HepG2 (cell line): Measurements from ENCODE around the gene EIF2AK2. TPM values are rescaled to one million over a fixed set of nuclear protein-coding genes. Genes with fewer than 3 reads are reported as not detected.

Experiments used
- ATAC-seq: fragments of 200-7000 bp; cut with Tn5 transposase; 3 replicates; pipeline ENCODE4 v1.9.1; 2020; ENCODE audit warnings: mild to moderate bottlenecking, moderate library complexity
- BruUV-seq: library from RNA; stranded (reverse); fragments of 400-500 nt; replicated peaks from 2 replicates; lab custom pipeline; 2021; lab: Mats Ljungman, UMichigan
- CTCF ChIA-PET: fragments of 300-600 bp; formaldehyde crosslinking; extraction: SDS; loops from one replicate; lab custom pipeline; 2021; ENCODE audit warnings: low total read pairs, inconsistent platforms, low intra/inter-chr PET ratio; lab: Yijun Ruan, JAX
- POLR2A ChIA-PET: fragments of 350-600 bp; sonication (Branson Sonifier 250); formaldehyde crosslinking; loops from one replicate; lab custom pipeline; 2020; ENCODE audit warnings: antibody characterized with exemption, inconsistent platforms; lab: Yijun Ruan, JAX
- DNase-seq: peaks from one replicate; pipeline ENCODE4 v3.0.0-alpha.2; 2015; ENCODE audit warnings: low spot score
- FAIRE-seq: peaks from 3 replicates; lab custom pipeline; 2011; peaks lifted over from hg19 to GRCh38; lab: Jason Lieb, UNC
- H2AFZ ChIP-seq: one replicate; pipeline ENCODE4 v1.6.1; 2011; ENCODE audit warnings: low read length, inconsistent platforms
- H3K27ac ChIP-seq: fragments of 300-600 bp; 3 replicates; pipeline ENCODE4 v1.8.0; 2011; ENCODE audit warnings: mixed run types, mild to moderate bottlenecking, mixed read lengths, low read length, inconsistent platforms; ENCODE audit not compliant: insufficient read depth; ENCODE audit errors: extremely low read length
- H3K27me3 ChIP-seq, 2 experiments: fragments of 200-600 bp in 1 of 2; 2 replicates in 1 of 2; 3 replicates in 1 of 2; pipeline versions ENCODE4 v1.6.0 to v1.8.0; 2011; ENCODE audit warnings: low read length in 2 of 2, mild to moderate bottlenecking in 2 of 2, moderate library complexity in 2 of 2, inconsistent platforms in 1 of 2; ENCODE audit not compliant: insufficient read depth in 2 of 2, control insufficient read depth in 1 of 2
- H3K36me3 ChIP-seq, 2 experiments: fragments of 200-600 bp in 1 of 2; replicated peaks in 1 of 2; 2 replicates in 1 of 2; 3 replicates in 1 of 2; pipeline versions ENCODE4 v1.5.1 to v1.8.0; 2011; ENCODE audit warnings: low read length in 2 of 2, inconsistent platforms in 1 of 2; ENCODE audit not compliant: insufficient read depth in 2 of 2, control insufficient read depth in 1 of 2
- H3K4me1 ChIP-seq: 2 replicates; pipeline ENCODE4 v1.5.1; 2012; ENCODE audit warnings: low read length, inconsistent platforms; ENCODE audit not compliant: insufficient read depth
- H3K4me2 ChIP-seq: 2 replicates; pipeline ENCODE4 v1.6.0; 2011; ENCODE audit warnings: low read depth, low read length, inconsistent platforms
- H3K4me3 ChIP-seq, 3 experiments: fragments of 200-600 bp in 1 of 3; sonication (generic), shearing (Covaris generic) in 1 of 3; replicated peaks in 1 of 3; 2 replicates each; pipeline ENCODE4 v1.5.1; 2011 to 2016; ENCODE audit warnings: low read length in 3 of 3, inconsistent platforms in 2 of 3, low read depth in 2 of 3, mild to moderate bottlenecking in 2 of 3, control low read depth in 1 of 3, mixed read lengths in 1 of 3; ENCODE audit not compliant: insufficient read depth in 1 of 3
- H3K79me2 ChIP-seq: one replicate; pipeline ENCODE4 v1.6.1; 2011; ENCODE audit warnings: low read length, inconsistent platforms; ENCODE audit not compliant: insufficient read depth
- H3K9ac ChIP-seq: 2 replicates; pipeline ENCODE4 v1.6.0; 2011; ENCODE audit warnings: mild to moderate bottlenecking, low read depth, low read length, inconsistent platforms; ENCODE audit not compliant: insufficient read depth
- H3K9me3 ChIP-seq: 2 replicates; pipeline ENCODE4 v1.5.1; 2012; ENCODE audit warnings: mild to moderate bottlenecking, low read length
- H4K20me1 ChIP-seq: 2 replicates; pipeline ENCODE4 v1.6.0; 2011; ENCODE audit warnings: inconsistent platforms, mild to moderate bottlenecking, low read length, moderate library complexity; ENCODE audit not compliant: insufficient read depth
- DPF2 ChIP-seq: sonication (generic); formaldehyde crosslinking; IDR thresholded peaks from 2 replicates; pipeline ENCODE4 v1.4.0; 2020; ENCODE audit warnings: mild to moderate bottlenecking, low read depth, missing genetic modification reagents, borderline replicate concordance
- KLF16 ChIP-seq, 2 experiments: sonication (generic) in 1 of 2; formaldehyde crosslinking in 1 of 2; IDR thresholded peaks; 2 replicates each; pipeline versions ENCODE4 v1.6.1 to v1.8.0; 2016 to 2023; ENCODE audit warnings: missing genetic modification reagents in 2 of 2, missing compliant biosample characterization in 1 of 2
- ZFAT ChIP-seq: sonication (generic); formaldehyde crosslinking; conservative IDR thresholded peaks from 2 replicates; pipeline ENCODE4 v1.8.1; 2023; ENCODE audit warnings: missing genetic modification reagents, inconsistent platforms
- ZNF780A ChIP-seq: sonication (generic); formaldehyde crosslinking; IDR thresholded peaks from 2 replicates; pipeline ENCODE4 v1.8.0; 2022; ENCODE audit warnings: mild to moderate bottlenecking, missing genetic modification reagents, moderate library complexity
- WGBS: methylation state at CpG from one replicate; pipeline ENCODE4 v1.1.6; 2017; ENCODE audit warnings: low lambda C conversion rate; 5-methylcytosine and 5-hydroxymethylcytosine counted together
- in situ Hi-C: cut with HindIII; loops from 2 replicates; pipeline ENCODE4 v1.10.0; 2017; ENCODE audit warnings: low pct_unique_long_range_greater_than_20kb; ENCODE audit not compliant: extremely low pct_ligation_motif_present
- intact Hi-C: fragments of 100-400 bp; cut with micrococcal nuclease; formaldehyde crosslinking; loops from one replicate; pipeline ENCODE4 v1.10.0; 2022; ENCODE audit not compliant: unreplicated experiment
- polyA plus RNA-seq, 8 experiments: library from polyadenylated mRNA; depleted of rRNA in 3 of 8; stranded (reverse) in 7 of 8; unstranded in 1 of 8; fragments of >200 nt; fragmentation: Illumina TruSeq in 4 of 8; extraction: Trizol in 4 of 8; gene quantifications; 2 replicates each; pipeline versions ENCODE4 v1.2.1 to v1.2.3, GENCODE V29; 2011 to 2016; ENCODE audit warnings: low read depth in 4 of 8, missing spikeins in 1 of 8, mixed read lengths in 1 of 8; ENCODE audit not compliant: insufficient read depth in 1 of 8
- total RNA-seq, 5 experiments: library from RNA; depleted of rRNA; stranded (reverse); fragments of >200 nt; fragmentation: Illumina TruSeq; extraction: Trizol; gene quantifications; 2 replicates each; pipeline ENCODE4 v1.2.3, GENCODE V29; 2016; ENCODE audit warnings: low read depth in 1 of 5
- TF ChIP-seq, protein P1 (sequence below): sonication (generic); formaldehyde crosslinking; IDR thresholded peaks from 2 replicates; pipeline ENCODE4 v1.9.0; 2021; ENCODE audit warnings: missing genetic modification reagents, borderline replicate concordance

Gene EIF2AK2
- total and polyA plus RNA-seq, 2 of the 13 experiments (the other 11 are each of a cell fraction or from before 2014, with no cell fraction given), result 10.2 to 26.1 TPM

DNA sequence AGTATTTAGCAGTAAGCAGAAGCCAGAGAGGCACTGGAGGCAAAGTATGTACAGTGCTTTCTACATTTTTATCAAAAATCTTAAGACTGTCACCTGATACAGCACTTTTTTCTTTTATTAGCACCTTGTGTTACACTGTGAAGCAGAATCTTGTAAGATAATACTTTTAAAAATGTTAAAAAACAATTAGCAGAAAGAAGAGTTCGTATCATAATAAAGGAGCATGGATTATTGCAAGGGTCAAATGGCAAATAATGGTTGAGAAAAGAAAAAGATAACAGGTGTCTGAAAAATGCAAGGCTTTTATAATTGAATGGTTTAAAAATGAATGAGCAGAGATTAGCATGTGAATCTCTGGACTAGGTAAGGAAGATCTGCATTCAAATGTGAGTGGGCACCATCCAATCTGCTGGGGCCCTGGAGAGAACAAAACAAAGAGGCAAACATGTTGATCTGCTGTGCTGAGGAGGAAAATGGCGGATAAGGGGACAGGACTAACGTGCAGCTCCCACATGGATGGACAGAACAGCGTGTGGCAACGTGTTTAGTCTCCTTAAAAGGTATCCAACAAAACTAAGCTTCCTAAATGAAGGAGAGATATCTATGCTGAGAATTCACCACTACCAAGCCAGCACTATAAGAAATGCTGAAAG lies 49.0 kb upstream of the EIF2AK2 start:
- Histone ChIP-seq H3K36me3 (peaks cover 15 to 85% of the 10 kb centered on the region in 2 experiments), H3K4me1 (no peaks in the 10 kb centered on the region), H4K20me1 (peaks cover 4% of the 10 kb centered on the region; the same call in 1 of the 2 replicates), H3K4me2 (no peak overlapping the region), H3K27me3 (no peaks in the 10 kb centered on the region), H3K4me3 (no peak overlapping the region), H2AFZ (no peak overlapping the region), H3K9me3 (peaks cover 30% of the 10 kb centered on the region), H3K27ac (no peak overlapping the region), H3K79me2 (peaks cover 48% of the 10 kb centered on the region), H3K9ac (no peak overlapping the region)
- no TSS peak for BruUV-seq
- POLR2A ChIA-PET, result interaction anchor here (0.7 kb wide), 1 partner anchor 26 kb away, joined by 3 read pairs; the partner anchor contains the start of gene NDUFAF7
- FAIRE-seq (no peak), ATAC-seq (no peak), DNase-seq (no peak)
- CTCF ChIA-PET, result no interaction called here
- WGBS, result 97% methylated on average over 5 of the region's 5 CpGs
- intact Hi-C loops (no loop called here), in situ Hi-C loops (no loop called here)
- TF ChIP-seq ZFAT, result no peak
- TF ChIP-seq, protein P1, sequence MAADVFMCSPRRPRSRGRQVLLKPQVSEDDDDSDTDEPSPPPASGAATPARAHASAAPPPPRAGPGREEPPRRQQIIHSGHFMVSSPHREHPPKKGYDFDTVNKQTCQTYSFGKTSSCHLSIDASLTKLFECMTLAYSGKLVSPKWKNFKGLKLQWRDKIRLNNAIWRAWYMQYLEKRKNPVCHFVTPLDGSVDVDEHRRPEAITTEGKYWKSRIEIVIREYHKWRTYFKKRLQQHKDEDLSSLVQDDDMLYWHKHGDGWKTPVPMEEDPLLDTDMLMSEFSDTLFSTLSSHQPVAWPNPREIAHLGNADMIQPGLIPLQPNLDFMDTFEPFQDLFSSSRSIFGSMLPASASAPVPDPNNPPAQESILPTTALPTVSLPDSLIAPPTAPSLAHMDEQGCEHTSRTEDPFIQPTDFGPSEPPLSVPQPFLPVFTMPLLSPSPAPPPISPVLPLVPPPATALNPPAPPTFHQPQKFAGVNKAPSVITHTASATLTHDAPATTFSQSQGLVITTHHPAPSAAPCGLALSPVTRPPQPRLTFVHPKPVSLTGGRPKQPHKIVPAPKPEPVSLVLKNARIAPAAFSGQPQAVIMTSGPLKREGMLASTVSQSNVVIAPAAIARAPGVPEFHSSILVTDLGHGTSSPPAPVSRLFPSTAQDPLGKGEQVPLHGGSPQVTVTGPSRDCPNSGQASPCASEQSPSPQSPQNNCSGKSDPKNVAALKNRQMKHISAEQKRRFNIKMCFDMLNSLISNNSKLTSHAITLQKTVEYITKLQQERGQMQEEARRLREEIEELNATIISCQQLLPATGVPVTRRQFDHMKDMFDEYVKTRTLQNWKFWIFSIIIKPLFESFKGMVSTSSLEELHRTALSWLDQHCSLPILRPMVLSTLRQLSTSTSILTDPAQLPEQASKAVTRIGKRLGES (CRISPR knock-in tag), result 0 out of 2 replicates have a peak, but pooled peaks have one; percentile 25
- TF ChIP-seq ZNF780A (CRISPR knock-in tag), result no peak
- no peak for TF ChIP-seq KLF16 (CRISPR knock-in tag; IDR thresholded peaks at IDR 0.05)
- TF ChIP-seq DPF2 (CRISPR knock-in tag), result no peak
